Measurements from ENCODE around the gene NFATC1.

NFATC1 gene

DNA sequence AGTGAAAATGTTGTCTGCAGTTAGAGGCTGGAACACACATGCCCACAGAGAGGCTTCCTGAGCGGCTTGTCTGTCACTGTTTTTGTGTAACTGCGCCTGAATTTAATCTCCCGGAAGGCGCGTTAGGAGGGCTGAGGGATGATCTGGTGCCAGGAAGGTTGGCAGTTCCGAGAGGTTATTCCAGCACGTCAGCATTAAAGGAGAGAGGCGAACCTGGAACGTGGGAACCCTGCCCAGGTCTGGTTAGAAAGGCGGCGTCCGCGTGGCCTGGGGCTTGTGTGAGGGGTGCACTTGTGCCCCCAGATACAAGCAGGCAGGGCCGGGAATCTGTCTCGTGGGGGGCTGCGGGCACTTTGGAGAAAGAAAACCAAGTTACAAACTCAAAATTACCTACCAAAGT, 75.3 kb downstream of the NFATC1 start:
- peak; percentile 52 for DNase-seq (ENCODE audit: low read depth)
- H3K4me3 ChIP-seq (ENCODE audit: low read depth, low read length), result no peak overlapping the region
- TF ChIP-seq, protein P1, sequence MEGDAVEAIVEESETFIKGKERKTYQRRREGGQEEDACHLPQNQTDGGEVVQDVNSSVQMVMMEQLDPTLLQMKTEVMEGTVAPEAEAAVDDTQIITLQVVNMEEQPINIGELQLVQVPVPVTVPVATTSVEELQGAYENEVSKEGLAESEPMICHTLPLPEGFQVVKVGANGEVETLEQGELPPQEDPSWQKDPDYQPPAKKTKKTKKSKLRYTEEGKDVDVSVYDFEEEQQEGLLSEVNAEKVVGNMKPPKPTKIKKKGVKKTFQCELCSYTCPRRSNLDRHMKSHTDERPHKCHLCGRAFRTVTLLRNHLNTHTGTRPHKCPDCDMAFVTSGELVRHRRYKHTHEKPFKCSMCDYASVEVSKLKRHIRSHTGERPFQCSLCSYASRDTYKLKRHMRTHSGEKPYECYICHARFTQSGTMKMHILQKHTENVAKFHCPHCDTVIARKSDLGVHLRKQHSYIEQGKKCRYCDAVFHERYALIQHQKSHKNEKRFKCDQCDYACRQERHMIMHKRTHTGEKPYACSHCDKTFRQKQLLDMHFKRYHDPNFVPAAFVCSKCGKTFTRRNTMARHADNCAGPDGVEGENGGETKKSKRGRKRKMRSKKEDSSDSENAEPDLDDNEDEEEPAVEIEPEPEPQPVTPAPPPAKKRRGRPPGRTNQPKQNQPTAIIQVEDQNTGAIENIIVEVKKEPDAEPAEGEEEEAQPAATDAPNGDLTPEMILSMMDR (IDR thresholded peaks at IDR 0.05; ENCODE audit: control insufficient read depth, extremely low read depth, insufficient read depth), result no peak

DNA sequence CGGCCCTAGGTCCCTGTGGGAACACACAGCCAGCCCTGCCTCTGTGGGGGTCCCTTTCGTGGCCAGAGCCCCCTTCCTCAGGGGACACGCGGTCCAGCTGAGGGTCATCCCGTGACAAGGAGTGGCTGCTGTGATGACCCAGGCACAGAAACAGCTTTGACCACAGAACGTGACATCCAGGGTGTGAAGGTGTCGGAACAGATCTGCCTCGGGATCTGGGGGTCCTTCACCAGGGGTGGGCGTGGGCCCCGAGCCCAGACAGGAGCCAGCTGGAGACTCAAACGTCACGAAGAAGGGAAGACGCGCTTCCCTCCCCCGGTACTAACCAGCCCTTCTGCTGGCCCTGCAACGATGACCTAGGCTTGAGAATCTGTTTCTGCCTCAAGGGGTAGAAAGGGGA, 75.9 kb downstream of the NFATC1 start:
- no peak overlapping the region for H3K4me3 ChIP-seq (ENCODE audit: low read depth, low read length)
- TF ChIP-seq, protein P1 (IDR thresholded peaks at IDR 0.05; ENCODE audit: control insufficient read depth, extremely low read depth, insufficient read depth), result no peak
- DNase-seq (ENCODE audit: low read depth), result no peak

DNA sequence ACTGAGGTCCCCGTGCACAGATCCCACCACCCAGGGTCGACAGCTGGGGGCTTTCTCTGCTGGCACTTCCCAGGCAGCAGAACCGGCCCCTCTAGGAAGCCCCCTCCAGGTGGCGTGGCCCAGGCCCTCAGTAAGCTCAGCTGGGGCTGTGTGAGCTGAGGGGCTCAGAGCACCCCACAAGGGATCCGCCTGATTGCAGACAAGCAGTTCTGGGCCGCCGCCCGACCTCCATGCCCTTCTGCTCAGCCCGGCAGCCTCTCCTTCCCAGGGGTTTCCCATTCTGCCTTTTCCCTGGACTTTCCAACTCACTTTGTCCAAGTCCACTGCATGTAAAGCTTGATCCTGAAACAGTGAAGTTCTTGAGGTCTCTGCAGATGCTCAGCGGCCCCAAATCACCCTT, 76.4 kb downstream of the NFATC1 start:
- no peak overlapping the region for H3K4me3 ChIP-seq (ENCODE audit: low read depth, low read length)
- no peak for DNase-seq (ENCODE audit: low read depth)
- TF ChIP-seq, protein P1 (IDR thresholded peaks at IDR 0.05; ENCODE audit: control insufficient read depth, extremely low read depth, insufficient read depth), result no peak

DNA sequence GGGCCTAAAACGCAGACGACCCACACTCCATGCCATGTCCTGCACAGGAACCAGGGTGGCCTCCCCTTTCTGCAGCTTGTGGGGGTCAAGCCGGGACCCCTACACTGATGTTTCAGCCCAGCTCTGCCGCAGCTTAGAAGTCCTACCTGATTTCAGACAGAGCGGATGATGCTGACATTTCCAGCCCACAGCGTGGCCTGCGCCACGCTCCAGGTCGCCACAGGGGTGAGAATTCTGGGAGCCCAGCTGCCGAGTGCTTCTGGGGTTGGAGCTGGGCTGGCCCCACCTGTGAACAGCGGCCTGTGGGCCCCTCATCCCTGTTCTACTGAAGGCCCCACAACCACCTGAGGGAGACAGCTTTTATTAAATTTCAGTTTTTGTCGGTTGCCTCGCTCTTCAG, 77.2 kb downstream of the NFATC1 start:
- TF ChIP-seq, protein P1 (IDR thresholded peaks at IDR 0.05; ENCODE audit: control insufficient read depth, extremely low read depth, insufficient read depth), result no peak
- DNase-seq (ENCODE audit: low read depth), result no peak
- H3K4me3 ChIP-seq (ENCODE audit: low read depth, low read length), result no peak overlapping the region

DNA sequence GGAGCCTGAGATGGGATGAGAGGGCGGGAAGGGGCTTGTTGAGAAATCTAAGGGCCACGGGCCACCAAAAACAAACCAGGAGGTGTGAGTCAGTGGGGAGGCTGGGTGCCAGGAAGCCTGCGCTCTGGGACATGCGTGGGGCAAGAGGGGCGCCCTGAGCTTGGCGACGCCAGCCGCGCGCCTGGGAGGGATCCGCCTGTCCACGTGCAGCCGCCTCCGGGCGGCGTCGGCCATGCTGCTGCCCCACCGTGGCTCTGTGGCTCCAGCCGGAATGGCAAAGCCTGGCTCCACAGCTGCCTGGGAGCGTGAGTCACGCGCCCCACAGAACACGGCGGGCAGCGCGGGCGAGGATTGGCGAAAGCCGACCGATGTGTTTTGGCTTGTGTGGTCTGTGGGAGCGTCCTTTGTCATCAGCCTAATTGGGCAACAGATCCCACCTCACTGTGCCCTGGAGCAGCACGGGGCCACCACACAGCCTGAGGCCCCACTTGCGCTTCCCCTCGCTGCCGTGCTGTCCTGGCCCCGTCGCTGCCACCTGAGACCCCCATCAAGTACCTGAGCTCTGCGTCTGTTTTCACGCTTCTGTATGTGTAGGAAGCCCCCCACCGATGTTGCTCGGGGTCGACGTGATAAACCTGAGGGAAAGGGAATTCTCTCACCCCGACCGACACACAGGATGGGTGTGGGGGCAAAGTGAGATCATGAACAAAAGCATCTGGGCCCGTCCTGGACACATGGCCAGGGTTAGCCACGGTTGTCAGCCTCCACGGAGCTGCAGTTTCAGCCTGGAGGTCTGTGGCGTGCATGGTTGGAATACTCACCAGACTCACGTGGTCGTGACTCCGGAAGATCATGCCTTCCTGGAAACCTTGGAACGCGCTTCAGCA, 80.5 kb downstream of the NFATC1 start:
- H3K4me3 ChIP-seq (ENCODE audit: low read depth, low read length), result no peak overlapping the region
- no peak for DNase-seq (ENCODE audit: low read depth)
- TF ChIP-seq, protein P1 (IDR thresholded peaks at IDR 0.05; ENCODE audit: control insufficient read depth, extremely low read depth, insufficient read depth), result no peak

DNA sequence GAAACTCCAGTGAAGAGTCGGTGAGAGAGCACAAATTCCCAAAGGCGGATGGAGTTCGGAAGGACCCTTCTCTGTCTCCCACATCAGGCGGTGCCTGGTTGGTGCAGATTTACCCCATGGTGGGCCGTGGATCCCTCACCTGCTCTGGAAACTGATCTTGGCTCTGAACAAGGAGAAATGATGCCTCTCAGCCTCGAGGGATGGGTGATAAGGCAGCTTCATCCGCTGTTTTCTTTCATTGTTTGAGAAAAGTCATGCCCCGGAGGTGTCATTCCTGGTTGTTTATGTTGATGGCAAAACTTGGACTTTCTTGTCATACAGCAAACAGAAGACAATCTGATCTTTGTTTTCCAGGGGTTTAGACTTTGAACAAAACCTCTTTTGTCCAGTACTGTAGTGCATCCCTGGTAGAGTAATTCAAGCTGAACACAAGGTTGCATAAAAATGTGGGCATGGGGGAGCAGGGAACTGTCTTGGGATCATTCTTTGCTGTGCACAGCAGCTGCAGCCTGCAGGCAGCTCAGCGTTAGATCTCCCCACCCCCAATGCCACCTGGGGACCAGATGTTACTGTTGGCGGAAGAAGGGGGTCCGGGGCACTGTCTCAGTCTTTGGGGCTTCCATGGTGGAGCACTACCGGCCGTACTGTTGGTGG, 81.3 kb downstream of the NFATC1 start:
- H3K4me3 ChIP-seq (ENCODE audit: low read depth, low read length), result no peak overlapping the region
- no peak for DNase-seq (ENCODE audit: low read depth)
- TF ChIP-seq, protein P1 (IDR thresholded peaks at IDR 0.05; ENCODE audit: control insufficient read depth, extremely low read depth, insufficient read depth), result no peak
